HL-60 (cell line): ENCODE measurements around the gene PTPRN2.

Source experiments
- DNase-seq, 2 experiments: peaks; one replicate each; pipeline ENCODE4 v3.0.0-alpha.2; 2010 to 2020; ENCODE audit warnings: low read depth in 1 of 2, low spot score in 1 of 2
- H3K27ac ChIP-seq: fragments of 250-450 bp; sonication (Bioruptor Pico); replicated peaks from 2 replicates; pipeline ENCODE4 v1.5.1; 2020; ENCODE audit warnings: mild to moderate bottlenecking, moderate library complexity
- H3K27me3 ChIP-seq: fragments of 250-450 bp; sonication (Bioruptor Pico); 2 replicates; pipeline ENCODE4 v1.5.1; 2021; ENCODE audit warnings: mild to moderate bottlenecking, moderate library complexity; ENCODE audit not compliant: insufficient read depth, poor library complexity, severe bottlenecking
- H3K4me3 ChIP-seq: replicated peaks from 2 replicates; pipeline ENCODE4 v1.5.1; 2011; ENCODE audit warnings: mild to moderate bottlenecking, control low read depth, low read length; ENCODE audit not compliant: insufficient read depth
- CTCF ChIP-seq: IDR thresholded peaks from one replicate; pipeline ENCODE4 v1.5.1; 2011; ENCODE audit warnings: low read length, control low read depth, inconsistent platforms; ENCODE audit not compliant: insufficient read depth
- GABPA ChIP-seq: IDR thresholded peaks from 2 replicates; pipeline ENCODE4 v1.6.1; 2012; ENCODE audit warnings: low read depth
- POLR2AphosphoS5 ChIP-seq: IDR thresholded peaks from 2 replicates; pipeline ENCODE4 v1.6.1; 2012; ENCODE audit warnings: low read depth
- REST ChIP-seq: IDR thresholded peaks from 2 replicates; pipeline ENCODE4 v1.6.1; 2012; ENCODE audit warnings: low read depth; ENCODE audit not compliant: insufficient replicate concordance
- SPI1 ChIP-seq: IDR thresholded peaks from 2 replicates; pipeline ENCODE4 v1.6.1; 2012; ENCODE audit warnings: low read depth, mild to moderate bottlenecking, borderline replicate concordance

The PTPRN2 gene

GRCh38 chr7:157861551-157861950 lies 726.1 kb downstream of the PTPRN2 start:
- Histone ChIP-seq H3K27ac (no peak overlapping the region), H3K27me3 (no peaks in the 10 kb centered on the region), H3K4me3 (no peak overlapping the region)
- DNase-seq: no peak
- TF ChIP-seq SPI1: no peak
- no peak for TF ChIP-seq CTCF
- TF ChIP-seq REST: no peak
- no peak for TF ChIP-seq GABPA
- no peak for TF ChIP-seq POLR2AphosphoS5

GRCh38 chr7:157861031-157861491 lies 726.6 kb downstream of the PTPRN2 start:
- H3K4me3 ChIP-seq: no peak overlapping the region
- no peak overlapping the region for H3K27ac ChIP-seq
- no peak for TF ChIP-seq POLR2AphosphoS5
- no peak for TF ChIP-seq SPI1
- TF ChIP-seq CTCF: no peak
- TF ChIP-seq REST: no peak
- no peak for TF ChIP-seq GABPA
- no peak for DNase-seq
- H3K27me3 ChIP-seq: no peaks in the 10 kb centered on the region

GRCh38 chr7:157860406-157860805 lies 727.2 kb downstream of the PTPRN2 start:
- no peak for TF ChIP-seq SPI1
- TF ChIP-seq CTCF: no peak
- no peak for TF ChIP-seq POLR2AphosphoS5
- no peak for TF ChIP-seq REST
- no peak for TF ChIP-seq GABPA
- no peak for DNase-seq

More at GRCh38 chr7:157860406-157860805, 727.2 kb downstream of the PTPRN2 start:
- Histone ChIP-seq H3K4me3 (no peak overlapping the region), H3K27ac (no peak overlapping the region), H3K27me3 (no peaks in the 10 kb centered on the region)
